ENCODE results near the gene AIF1.

AIF1 gene

DNA sequence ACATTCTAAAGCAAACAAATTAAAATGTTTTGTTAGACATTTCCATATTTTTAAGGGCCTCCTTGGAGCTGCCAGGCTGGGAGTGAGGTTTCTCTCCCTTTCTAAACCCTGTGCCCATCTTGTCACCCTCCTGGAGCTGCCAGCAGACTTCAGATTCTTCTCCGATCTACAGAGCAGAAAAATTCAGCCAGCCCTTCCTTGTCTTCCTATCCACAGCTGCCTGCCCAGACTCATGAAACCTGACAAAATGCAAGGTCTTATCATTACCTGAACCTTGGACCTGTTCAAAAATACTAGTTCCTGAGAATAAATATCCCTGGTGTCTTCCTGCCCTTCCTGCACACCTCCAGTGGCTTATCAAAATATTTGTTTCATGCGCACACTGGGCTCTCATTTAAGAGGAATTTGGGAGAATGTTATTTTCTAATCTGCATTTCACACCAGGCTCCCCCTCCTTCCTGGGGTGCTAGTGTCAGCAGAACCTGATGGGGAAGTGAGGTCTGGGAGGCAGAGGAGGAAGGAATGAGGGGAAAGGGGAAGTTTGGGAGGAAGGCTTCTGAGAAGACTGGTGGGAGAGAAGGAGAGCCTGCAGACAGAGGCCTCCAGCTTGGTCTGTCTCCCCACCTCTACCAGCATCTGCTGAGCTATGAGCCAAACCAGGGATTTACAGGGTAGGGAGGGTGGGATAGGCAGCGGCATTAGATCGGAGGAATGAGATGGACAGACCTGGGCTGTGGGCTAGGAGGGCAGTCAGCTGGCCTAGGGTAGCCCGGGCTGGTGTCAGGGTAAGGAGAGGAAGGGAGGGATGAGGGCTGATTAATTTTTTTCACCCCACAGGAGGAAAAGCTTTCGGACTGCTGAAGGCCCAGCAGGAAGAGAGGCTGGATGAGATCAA, at the start of gene AIF1:
Gene AIF1, plus strand, starts transcription at position 551 of the 895 bp plus-strand sequence. Its CDS starts 96 bp downstream, at position 647.
- DNase-seq (ENCODE audit: low read depth in 2 of 2): no peak

DNA sequence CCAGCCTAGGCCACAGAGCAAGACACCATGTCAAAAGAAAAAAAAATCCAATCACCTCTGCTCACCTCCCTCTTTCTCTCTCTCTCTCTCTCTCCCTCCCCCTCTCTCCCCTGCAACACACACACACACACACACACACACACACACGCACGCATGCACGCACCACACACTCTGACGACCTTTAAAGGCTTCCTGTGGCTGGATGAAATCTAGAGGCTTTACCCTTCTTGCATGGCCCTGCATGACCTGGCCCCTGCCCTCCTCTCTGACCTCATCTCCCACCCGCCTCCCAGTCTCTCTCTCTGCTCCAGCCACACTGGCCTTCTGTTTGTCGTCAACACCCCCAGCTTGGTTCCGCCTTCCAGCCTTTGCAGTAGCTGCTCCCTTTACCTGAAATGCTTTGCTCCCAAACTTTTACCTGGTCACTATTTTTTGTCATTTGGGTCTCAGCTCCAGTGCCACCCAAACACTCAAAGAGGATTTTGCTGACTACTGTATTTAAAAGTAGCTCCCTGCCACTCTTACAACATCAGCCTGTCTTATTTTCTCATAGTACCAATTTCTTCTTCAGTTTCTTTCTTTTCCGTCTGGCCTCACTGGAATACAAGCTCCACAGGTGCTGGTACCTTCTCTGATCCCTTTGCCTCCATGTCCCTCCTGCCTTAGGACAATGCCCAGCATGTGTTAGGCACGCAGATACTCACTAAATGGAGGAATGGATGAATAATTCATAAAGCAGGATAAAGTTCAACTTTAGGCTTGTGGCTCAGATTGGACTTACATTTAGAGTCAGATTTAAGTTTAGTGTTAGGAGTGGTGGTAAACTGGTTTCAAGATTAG, 47.3 kb upstream of the AIF1 start:
- DNase-seq (ENCODE audit: low read depth in 2 of 2): no peak

DNA sequence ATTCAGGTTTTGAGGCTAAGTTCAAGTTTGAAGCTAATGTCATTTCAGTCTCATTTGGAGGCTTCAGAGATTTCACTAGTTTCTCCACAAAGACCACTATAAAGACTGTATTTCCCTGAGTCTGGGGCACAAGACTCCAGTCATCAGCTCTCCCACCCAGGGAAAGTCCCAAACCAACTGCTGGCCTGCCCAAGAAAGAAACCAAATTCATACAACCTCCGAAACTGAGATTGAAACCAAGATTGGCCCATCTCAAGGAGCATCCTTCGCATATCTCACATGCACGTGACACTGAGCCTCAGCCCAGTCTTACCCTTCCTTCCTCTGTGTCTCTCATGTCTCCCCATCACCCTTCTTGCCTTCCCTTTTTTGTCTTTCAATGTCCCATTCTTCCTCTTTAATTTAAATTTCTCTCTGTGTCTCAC, 46.5 kb upstream of the AIF1 start:
- peak in 1 of 2 donors; percentile 69 for DNase-seq (ENCODE audit: low read depth in 2 of 2)

DNA sequence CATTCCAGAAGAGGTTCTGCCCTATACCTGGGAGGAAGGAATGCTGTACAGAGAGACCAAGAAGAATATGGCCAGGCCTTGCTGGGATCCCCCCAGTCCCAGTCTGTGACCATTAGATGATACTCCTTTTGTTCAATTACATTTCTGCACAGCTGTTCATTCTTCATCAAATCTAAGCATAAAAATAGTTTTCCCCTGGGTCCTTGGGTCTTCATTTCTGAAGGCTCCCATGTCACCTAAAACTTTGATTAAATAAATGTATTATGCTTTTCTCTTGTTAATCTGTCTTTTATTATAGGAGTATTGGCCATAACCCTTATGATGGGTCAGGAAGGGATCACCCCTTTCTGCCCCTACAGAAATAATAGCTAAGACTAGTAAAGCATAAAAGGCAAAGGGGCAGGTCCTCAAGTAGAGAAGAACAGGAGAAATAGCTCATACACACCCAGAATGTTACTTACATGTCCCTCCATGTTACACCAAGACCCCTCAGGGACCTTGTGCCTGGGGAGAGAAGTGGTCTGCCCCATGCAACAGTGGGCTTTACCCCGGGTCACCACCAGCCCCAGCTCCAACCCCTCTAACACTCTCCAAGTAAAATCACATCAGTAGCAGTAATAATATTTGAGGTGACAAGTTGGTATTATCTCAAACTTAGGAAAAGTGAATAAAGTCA, 45.0 kb upstream of the AIF1 start:
- DNase-seq (ENCODE audit: low read depth in 2 of 2): no peak

DNA sequence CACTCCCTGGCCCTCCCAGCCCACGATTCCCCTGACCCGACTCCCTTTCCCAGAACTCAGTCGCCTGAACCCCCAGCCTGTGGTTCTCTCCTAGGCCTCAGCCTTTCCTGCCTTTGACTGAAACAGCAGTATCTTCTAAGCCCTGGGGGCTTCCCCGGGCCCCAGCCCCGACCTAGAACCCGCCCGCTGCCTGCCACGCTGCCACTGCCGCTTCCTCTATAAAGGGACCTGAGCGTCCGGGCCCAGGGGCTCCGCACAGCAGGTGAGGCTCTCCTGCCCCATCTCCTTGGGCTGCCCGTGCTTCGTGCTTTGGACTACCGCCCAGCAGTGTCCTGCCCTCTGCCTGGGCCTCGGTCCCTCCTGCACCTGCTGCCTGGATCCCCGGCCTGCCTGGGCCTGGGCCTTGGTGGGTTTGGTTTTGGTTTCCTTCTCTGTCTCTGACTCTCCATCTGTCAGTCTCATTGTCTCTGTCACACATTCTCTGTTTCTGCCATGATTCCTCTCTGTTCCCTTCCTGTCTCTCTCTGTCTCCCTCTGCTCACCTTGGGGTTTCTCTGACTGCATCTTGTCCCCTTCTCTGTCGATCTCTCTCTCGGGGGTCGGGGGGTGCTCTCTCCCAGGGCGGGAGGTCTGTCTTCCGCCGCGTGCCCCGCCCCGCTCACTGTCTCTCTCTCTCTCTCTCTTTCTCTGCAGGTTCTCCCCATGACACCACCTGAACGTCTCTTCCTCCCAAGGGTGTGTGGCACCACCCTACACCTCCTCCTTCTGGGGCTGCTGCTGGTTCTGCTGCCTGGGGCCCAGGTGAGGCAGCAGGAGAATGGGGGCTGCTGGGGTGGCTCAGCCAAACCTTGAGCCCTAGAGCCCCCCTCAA, 42.8 kb upstream of the AIF1 start, which contains the start of gene LTA:
Gene LTA, plus strand, starts transcription at position 249 of the 871 bp plus-strand sequence. Its CDS starts 454 bp downstream, at position 703.
- peak; percentile 78 for DNase-seq (ENCODE audit: low read depth in 2 of 2)

DNA sequence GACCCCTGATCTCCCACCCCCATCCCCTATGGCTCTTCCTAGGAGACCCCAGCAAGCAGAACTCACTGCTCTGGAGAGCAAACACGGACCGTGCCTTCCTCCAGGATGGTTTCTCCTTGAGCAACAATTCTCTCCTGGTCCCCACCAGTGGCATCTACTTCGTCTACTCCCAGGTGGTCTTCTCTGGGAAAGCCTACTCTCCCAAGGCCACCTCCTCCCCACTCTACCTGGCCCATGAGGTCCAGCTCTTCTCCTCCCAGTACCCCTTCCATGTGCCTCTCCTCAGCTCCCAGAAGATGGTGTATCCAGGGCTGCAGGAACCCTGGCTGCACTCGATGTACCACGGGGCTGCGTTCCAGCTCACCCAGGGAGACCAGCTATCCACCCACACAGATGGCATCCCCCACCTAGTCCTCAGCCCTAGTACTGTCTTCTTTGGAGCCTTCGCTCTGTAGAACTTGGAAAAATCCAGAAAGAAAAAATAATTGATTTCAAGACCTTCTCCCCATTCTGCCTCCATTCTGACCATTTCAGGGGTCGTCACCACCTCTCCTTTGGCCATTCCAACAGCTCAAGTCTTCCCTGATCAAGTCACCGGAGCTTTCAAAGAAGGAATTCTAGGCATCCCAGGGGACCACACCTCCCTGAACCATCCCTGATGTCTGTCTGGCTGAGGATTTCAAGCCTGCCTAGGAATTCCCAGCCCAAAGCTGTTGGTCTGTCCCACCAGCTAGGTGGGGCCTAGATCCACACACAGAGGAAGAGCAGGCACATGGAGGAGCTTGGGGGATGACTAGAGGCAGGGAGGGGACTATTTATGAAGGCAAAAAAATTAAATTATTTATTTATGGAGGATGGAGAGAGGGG, 41.6 kb upstream of the AIF1 start:
- no peak for DNase-seq (ENCODE audit: low read depth in 2 of 2)

DNA sequence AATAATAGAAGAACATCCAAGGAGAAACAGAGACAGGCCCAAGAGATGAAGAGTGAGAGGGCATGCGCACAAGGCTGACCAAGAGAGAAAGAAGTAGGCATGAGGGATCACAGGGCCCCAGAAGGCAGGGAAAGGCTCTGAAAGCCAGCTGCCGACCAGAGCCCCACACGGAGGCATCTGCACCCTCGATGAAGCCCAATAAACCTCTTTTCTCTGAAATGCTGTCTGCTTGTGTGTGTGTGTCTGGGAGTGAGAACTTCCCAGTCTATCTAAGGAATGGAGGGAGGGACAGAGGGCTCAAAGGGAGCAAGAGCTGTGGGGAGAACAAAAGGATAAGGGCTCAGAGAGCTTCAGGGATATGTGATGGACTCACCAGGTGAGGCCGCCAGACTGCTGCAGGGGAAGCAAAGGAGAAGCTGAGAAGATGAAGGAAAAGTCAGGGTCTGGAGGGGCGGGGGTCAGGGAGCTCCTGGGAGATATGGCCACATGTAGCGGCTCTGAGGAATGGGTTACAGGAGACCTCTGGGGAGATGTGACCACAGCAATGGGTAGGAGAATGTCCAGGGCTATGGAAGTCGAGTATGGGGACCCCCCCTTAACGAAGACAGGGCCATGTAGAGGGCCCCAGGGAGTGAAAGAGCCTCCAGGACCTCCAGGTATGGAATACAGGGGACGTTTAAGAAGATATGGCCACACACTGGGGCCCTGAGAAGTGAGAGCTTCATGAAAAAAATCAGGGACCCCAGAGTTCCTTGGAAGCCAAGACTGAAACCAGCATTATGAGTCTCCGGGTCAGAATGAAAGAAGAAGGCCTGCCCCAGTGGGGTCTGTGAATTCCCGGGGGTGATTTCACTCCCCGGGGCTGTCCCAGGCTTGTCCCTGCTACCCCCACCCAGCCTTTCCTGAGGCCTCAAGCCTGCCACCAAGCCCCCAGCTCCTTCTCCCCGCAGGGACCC, 40.6 kb upstream of the AIF1 start:
- peak in 1 of 2 donors; percentile 55 for DNase-seq (ENCODE audit: low read depth in 2 of 2)

DNA sequence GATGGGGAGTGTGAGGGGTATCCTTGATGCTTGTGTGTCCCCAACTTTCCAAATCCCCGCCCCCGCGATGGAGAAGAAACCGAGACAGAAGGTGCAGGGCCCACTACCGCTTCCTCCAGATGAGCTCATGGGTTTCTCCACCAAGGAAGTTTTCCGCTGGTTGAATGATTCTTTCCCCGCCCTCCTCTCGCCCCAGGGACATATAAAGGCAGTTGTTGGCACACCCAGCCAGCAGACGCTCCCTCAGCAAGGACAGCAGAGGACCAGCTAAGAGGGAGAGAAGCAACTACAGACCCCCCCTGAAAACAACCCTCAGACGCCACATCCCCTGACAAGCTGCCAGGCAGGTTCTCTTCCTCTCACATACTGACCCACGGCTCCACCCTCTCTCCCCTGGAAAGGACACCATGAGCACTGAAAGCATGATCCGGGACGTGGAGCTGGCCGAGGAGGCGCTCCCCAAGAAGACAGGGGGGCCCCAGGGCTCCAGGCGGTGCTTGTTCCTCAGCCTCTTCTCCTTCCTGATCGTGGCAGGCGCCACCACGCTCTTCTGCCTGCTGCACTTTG, 39.6 kb upstream of the AIF1 start, which contains the start of gene TNF:
Gene TNF, plus strand, starts transcription at position 231 of the 567 bp plus-strand sequence. Its CDS starts 177 bp downstream, at position 408.
- peak; percentile 79 to 82 for DNase-seq (ENCODE audit: low read depth in 2 of 2)

DNA sequence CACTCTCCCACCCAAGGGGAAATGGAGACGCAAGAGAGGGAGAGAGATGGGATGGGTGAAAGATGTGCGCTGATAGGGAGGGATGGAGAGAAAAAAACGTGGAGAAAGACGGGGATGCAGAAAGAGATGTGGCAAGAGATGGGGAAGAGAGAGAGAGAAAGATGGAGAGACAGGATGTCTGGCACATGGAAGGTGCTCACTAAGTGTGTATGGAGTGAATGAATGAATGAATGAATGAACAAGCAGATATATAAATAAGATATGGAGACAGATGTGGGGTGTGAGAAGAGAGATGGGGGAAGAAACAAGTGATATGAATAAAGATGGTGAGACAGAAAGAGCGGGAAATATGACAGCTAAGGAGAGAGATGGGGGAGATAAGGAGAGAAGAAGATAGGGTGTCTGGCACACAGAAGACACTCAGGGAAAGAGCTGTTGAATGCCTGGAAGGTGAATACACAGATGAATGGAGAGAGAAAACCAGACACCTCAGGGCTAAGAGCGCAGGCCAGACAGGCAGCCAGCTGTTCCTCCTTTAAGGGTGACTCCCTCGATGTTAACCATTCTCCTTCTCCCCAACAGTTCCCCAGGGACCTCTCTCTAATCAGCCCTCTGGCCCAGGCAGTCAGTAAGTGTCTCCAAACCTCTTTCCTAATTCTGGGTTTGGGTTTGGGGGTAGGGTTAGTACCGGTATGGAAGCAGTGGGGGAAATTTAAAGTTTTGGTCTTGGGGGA, 38.9 kb upstream of the AIF1 start:
- DNase-seq (ENCODE audit: low read depth in 2 of 2): no peak

DNA sequence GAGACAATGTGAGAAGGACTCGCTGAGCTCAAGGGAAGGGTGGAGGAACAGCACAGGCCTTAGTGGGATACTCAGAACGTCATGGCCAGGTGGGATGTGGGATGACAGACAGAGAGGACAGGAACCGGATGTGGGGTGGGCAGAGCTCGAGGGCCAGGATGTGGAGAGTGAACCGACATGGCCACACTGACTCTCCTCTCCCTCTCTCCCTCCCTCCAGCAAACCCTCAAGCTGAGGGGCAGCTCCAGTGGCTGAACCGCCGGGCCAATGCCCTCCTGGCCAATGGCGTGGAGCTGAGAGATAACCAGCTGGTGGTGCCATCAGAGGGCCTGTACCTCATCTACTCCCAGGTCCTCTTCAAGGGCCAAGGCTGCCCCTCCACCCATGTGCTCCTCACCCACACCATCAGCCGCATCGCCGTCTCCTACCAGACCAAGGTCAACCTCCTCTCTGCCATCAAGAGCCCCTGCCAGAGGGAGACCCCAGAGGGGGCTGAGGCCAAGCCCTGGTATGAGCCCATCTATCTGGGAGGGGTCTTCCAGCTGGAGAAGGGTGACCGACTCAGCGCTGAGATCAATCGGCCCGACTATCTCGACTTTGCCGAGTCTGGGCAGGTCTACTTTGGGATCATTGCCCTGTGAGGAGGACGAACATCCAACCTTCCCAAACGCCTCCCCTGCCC, 38.0 kb upstream of the AIF1 start:
- no peak for DNase-seq (ENCODE audit: low read depth in 2 of 2)

DNA sequence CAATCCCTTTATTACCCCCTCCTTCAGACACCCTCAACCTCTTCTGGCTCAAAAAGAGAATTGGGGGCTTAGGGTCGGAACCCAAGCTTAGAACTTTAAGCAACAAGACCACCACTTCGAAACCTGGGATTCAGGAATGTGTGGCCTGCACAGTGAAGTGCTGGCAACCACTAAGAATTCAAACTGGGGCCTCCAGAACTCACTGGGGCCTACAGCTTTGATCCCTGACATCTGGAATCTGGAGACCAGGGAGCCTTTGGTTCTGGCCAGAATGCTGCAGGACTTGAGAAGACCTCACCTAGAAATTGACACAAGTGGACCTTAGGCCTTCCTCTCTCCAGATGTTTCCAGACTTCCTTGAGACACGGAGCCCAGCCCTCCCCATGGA, 37.5 kb upstream of the AIF1 start:
- DNase-seq (ENCODE audit: low read depth in 2 of 2): no peak

DNA sequence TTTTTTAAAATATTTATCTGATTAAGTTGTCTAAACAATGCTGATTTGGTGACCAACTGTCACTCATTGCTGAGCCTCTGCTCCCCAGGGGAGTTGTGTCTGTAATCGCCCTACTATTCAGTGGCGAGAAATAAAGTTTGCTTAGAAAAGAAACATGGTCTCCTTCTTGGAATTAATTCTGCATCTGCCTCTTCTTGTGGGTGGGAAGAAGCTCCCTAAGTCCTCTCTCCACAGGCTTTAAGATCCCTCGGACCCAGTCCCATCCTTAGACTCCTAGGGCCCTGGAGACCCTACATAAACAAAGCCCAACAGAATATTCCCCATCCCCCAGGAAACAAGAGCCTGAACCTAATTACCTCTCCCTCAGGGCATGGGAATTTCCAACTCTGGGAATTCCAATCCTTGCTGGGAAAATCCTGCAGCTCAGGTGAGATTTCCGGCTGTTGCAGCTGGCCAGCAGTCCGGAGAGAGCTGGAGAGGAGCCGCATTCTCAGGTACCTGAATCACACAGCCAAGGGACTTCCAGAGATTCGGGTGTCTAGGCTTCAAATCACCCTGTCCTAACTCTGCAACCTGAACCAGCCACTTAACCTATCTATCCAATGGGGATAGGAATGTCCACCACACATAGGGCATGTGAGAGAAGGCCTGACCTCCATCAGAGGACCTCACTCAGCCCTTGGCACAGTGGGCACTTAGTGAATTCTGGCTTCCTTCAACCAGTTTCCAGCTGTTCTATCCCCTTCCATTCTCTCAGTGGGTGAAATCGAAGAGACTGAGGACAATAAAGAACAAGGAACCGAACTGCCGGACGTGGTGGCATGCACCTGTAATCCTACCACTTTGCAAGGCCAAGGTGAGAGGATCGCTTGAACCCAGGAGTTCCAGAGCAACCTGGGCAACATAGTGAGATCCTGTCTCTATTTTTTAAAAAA, 36.6 kb upstream of the AIF1 start:
- no peak for DNase-seq (ENCODE audit: low read depth in 2 of 2)

DNA sequence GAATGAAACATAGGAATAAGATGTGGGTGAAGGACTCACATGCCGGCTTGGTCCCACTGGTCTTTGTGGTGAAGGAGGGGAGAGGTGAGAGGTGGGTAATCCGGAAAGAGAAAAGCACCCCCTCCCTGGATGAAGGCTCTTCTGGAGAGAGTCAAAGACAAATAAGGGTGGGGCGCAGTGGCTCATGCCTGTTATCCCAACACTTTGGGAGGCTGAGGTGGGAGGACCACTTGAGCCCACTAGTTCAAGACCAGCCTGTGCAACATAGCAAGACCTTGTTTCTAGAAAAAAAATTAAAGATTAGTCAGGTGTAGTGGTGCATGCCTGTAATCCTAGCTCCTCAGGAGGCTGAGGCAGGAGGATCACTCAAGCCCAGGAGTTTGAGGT, 35.9 kb upstream of the AIF1 start:
- DNase-seq (ENCODE audit: low read depth in 2 of 2): no peak

DNA sequence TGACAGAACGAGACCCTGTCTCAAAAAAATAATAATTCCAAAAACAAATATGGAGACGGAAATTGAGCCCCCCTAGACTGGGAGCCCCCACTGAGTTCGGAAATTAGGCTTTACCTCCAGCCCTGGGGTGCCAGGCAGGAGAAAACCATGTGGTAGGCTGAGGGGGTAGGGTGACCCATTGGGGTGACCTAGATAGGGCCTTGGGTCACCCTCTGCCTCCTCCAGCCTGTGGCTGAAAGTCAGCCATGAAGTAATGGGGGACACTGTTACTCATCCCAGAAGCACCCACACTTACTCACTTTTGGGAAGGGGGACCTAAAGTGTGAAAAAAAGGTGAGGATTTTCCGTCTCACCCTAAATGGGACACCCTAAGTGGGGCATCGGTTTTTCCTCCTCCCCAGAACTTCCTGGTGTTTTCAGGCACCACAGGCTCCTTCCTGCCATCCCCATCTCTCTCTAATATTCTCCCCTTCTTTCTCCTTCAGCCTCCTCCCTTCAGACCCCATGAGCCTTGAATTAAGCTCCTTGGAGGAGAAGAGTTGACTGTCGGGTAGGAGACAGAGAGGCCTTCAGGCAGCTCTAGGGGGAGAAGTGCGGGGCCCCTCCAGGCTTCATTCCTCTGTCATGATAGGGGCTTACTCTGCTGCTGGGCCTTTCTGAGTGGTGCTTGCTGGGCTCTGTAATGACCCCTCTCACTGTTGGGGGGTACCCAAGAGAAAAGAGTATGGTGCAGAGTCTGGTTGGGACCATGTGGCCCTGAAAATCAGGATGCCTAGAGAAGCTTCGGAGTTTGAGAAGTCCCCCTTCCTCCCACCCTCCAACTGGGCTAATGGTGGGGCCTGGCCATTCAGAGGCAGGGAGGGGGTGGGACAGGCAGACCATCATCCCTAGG, 35.2 kb upstream of the AIF1 start:
- no peak for DNase-seq (ENCODE audit: low read depth in 2 of 2)

DNA sequence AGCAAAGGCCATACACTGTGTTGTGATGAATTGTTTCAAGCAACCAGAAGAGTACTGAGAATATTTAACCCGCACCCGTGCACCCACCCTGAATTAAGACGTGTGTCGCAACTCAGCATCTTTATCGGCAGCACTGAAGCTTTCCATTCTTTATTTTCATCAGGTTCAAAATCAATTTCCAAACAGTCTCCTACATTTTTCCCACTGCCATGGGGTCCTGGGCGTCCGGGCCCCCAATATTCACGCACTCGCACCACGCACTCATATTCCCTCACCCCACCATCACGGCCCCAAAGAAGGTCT, 34.6 kb upstream of the AIF1 start:
- no peak for DNase-seq (ENCODE audit: low read depth in 2 of 2)
